Colonic mucosa (tissue), 4 donors: Measurements from ENCODE around the gene TNS3. TPM values are rescaled to one million over a fixed set of nuclear protein-coding genes. Genes with fewer than 3 reads are reported as not detected.

Experiments used
- DNase-seq: peaks from one replicate; pipeline ENCODE4 v3.0.0-alpha.2; 2020
- H3K27ac ChIP-seq: fragments of 200-600 bp; one replicate; pipeline ENCODE4 v1.8.0; 2021
- H3K27me3 ChIP-seq: fragments of 200-600 bp; one replicate; pipeline ENCODE4 v1.8.0; 2021
- H3K36me3 ChIP-seq: fragments of 200-600 bp; one replicate; pipeline ENCODE4 v1.8.0; 2021
- H3K4me1 ChIP-seq: fragments of 200-600 bp; one replicate; pipeline ENCODE4 v1.8.0; 2021; ENCODE audit warnings: mild to moderate bottlenecking
- H3K4me3 ChIP-seq: fragments of 200-600 bp; one replicate; pipeline ENCODE4 v1.8.0; 2021
- H3K9ac ChIP-seq, 2 donors: one replicate each; pipeline ENCODE4 v1.7.0; 2013; ENCODE audit warnings: control low read depth in 2 of 2, low read depth in 2 of 2, low read length in 2 of 2
- H3K9me3 ChIP-seq: fragments of 200-600 bp; one replicate; pipeline ENCODE4 v1.8.0; 2021
- intact Hi-C: fragments of 100-400 bp; cut with DNase I; formaldehyde crosslinking; loops from one replicate; pipeline ENCODE4 v1.14.1; 2022
- total RNA-seq, 2 donors: library from RNA; stranded (reverse); fragmentation: NEBNext Ultra II Directional in 1 of 2; extraction: Animal tissue kit (Norgen Biotek cat#: 25700) in 1 of 2; gene quantifications; one replicate each; pipeline ENCODE4 v1.2.1, GENCODE V29; 2021
- TF ChIP-seq, protein P1 (sequence below): fragments of 200-600 bp; IDR thresholded peaks from one replicate; pipeline ENCODE4 v1.8.0; 2022; ENCODE audit warnings: antibody characterized with exemption, mild to moderate bottlenecking
- donor health status: healthy.
- donor health status: DM: no; HTN: no; CAD: no.
- donor health status: DM: no; HTN: no; CAD: no.

TNS3 gene
- total RNA-seq, 2 donors from 2014 or later, result 41.1 to 58.2 TPM

DNA sequence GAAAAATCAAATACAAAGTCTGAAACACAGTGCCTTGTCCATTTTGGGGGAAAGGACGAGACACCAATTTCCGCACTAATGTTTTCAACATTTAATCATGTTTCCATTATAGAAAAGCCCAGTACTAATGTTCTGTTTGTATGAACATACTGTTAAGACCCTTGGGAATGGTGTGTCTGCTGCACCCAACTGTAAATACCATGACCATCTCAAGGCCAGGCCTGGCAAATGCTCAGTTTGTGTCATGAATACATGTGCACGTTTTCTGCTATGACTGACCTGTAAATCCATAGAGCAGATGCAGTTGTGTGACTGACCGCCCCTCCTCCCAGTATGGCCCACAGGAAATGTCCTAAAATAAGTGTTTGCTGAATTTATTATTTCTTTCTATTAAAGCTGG, 270.0 kb downstream of the TNS3 start:
- Histone ChIP-seq H3K36me3 (no peaks in the 10 kb centered on the region), H3K9me3 (no peaks in the 10 kb centered on the region), H3K27me3 (no peaks in the 10 kb centered on the region), H3K4me1 (no peaks in the 10 kb centered on the region), H3K9ac (no peak overlapping the region), H3K27ac (no peak overlapping the region), H3K4me3 (no peak overlapping the region)
- TF ChIP-seq, protein P1, sequence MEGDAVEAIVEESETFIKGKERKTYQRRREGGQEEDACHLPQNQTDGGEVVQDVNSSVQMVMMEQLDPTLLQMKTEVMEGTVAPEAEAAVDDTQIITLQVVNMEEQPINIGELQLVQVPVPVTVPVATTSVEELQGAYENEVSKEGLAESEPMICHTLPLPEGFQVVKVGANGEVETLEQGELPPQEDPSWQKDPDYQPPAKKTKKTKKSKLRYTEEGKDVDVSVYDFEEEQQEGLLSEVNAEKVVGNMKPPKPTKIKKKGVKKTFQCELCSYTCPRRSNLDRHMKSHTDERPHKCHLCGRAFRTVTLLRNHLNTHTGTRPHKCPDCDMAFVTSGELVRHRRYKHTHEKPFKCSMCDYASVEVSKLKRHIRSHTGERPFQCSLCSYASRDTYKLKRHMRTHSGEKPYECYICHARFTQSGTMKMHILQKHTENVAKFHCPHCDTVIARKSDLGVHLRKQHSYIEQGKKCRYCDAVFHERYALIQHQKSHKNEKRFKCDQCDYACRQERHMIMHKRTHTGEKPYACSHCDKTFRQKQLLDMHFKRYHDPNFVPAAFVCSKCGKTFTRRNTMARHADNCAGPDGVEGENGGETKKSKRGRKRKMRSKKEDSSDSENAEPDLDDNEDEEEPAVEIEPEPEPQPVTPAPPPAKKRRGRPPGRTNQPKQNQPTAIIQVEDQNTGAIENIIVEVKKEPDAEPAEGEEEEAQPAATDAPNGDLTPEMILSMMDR, result no peak
- intact Hi-C loops, result no loop called here
- no peak for DNase-seq

DNA sequence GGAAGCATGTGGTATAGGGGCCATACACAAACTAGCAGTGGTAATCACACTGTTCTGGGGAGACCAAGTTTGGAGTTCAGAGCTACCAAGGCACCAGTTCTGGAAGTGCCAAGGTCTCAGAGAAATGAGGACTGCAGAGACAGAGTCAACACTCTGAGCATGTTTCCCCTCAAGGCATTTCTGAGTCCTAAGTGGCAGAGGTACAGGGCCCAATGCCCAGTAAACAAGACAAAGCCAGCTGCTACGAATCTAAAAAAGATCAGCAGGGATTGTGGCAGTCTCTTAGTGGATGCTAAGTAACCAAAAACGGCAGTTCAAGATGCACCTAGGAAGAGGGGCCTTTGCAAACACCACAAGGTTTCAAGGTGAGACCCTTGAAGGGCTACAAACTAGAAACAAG, 271.9 kb downstream of the TNS3 start:
- DNase-seq, result no peak
- no peaks in the 10 kb centered on the region for H3K27me3 ChIP-seq
- no peaks in the 10 kb centered on the region for H3K36me3 ChIP-seq
- no peak overlapping the region for H3K27ac ChIP-seq
- no peaks in the 10 kb centered on the region for H3K9me3 ChIP-seq
- intact Hi-C loops, result no loop called here
- H3K9ac ChIP-seq, result no peak overlapping the region
- H3K4me3 ChIP-seq, result no peak overlapping the region
- TF ChIP-seq, protein P1, result no peak
- H3K4me1 ChIP-seq, result no peaks in the 10 kb centered on the region

DNA sequence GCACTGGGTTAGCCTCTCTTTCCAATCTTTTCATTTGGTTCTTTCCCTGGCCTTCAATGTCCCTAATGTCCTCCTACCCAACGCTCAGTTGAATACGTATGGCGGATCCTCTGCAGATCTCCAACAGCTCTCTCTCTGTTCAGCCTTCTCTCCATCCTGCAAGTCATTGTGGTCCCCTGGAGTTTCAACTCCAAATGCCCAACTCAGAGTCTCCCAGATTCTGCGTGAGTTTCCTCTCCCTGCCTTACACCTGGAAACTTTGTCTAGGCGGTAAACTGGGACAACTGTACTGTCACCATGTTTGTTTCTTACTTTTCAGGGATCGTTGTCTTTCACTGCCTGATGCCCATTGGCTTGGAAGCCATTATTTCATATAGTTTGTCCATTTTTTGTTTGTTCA, 273.1 kb downstream of the TNS3 start:
- H3K36me3 ChIP-seq, result no peaks in the 10 kb centered on the region
- H3K27me3 ChIP-seq, result no peaks in the 10 kb centered on the region
- intact Hi-C loops, result no loop called here
- no peaks in the 10 kb centered on the region for H3K4me1 ChIP-seq
- no peak overlapping the region for H3K9ac ChIP-seq
- peak; percentile 13 for DNase-seq
- H3K27ac ChIP-seq, result no peak overlapping the region
- H3K9me3 ChIP-seq, result no peaks in the 10 kb centered on the region
- H3K4me3 ChIP-seq, result no peak overlapping the region
- TF ChIP-seq, protein P1, result no peak

DNA sequence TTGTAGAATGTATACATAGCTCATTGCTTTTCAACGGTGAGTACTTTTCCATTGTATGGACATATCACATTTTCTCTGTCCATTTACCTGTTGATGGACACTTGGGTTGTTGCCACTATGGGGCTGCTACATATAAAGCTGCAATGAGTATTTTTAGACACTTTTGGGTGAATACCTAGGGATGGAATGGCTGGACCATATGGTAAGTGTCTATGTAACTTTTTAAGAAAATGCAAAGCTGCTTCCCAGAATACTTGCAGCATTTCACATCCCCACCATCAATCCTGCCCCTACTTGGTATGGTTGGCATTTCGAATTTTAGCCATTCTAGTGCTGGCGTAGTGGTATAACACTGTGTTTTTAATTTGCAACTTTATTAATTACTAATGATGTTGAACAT, 274.6 kb downstream of the TNS3 start:
- Histone ChIP-seq H3K27ac (no peak overlapping the region), H3K36me3 (no peaks in the 10 kb centered on the region), H3K4me1 (no peaks in the 10 kb centered on the region), H3K9ac (no peak overlapping the region), H3K27me3 (no peaks in the 10 kb centered on the region), H3K4me3 (no peak overlapping the region), H3K9me3 (no peaks in the 10 kb centered on the region)
- DNase-seq, result no peak
- intact Hi-C loops, result no loop called here
- TF ChIP-seq, protein P1, result no peak

DNA sequence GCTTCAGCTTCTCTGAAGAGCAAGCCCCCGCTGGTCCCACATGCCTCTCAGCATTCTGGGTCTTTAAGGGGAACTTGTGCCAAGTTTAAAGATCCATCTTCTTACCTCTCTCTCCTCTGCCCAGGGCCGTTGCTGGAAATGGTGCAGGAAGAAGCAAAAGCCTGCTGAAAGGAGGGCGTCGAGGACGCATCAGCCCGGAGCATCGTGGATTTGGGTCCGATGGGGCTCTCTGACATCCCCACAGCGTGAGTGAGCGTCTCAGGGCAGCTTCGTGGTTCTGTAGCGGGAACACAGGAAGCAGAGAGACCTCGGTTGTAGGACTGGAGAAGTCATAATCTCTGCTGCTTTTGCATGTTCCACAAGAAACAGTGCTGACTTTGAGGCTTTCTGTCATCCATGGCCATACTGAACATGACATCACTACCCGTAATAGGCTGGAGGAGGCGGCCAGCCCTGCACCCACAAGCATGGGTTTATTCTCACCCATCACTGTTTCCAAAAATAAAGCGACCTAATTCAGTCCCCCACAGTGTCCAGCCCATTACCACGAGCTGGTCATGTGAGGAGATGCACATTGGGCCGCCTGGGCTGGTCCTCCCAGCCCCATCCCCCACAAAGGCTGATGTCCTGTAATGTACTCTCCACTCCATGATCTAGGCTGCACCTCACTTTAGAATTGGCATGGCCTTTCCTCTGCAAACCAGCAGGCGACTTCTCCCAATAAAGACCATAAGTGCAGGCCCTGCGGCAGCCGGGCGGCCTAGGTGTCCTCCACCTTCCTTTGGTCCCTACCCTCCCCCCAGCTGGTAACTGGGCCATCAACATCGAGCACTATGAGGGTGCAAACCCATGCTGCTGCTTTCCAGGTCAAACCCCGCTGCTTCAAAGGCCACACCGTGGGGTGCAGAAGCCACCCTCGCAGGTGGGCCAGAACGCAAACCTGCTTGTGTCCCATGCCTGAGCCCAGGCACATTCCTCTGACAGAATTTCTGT, 276.9 kb downstream of the TNS3 start:
- no peak overlapping the region for H3K4me3 ChIP-seq
- H3K36me3 ChIP-seq, result no peaks in the 10 kb centered on the region

More for the DNA sequence above, 276.9 kb downstream of the TNS3 start:
- intact Hi-C loops, result no loop called here
- no peak overlapping the region for H3K27ac ChIP-seq
- no peak overlapping the region for H3K9ac ChIP-seq
- TF ChIP-seq, protein P1, result no peak
- H3K4me1 ChIP-seq, result no peaks in the 10 kb centered on the region
- peak; percentile 12 for DNase-seq
- no peaks in the 10 kb centered on the region for H3K9me3 ChIP-seq
- H3K27me3 ChIP-seq, result no peaks in the 10 kb centered on the region
